GM18909 (cell line): ENCODE measurements around the gene UBA1.
"Not testable (repeated sequence)": the region's sequence is repeated elsewhere in the genome, so short reads cannot be mapped to it uniquely, and the experiment has no call there.

Experiments
- ATAC-seq: cut with Tn5 transposase; IDR thresholded peaks from one replicate; pipeline ENCODE4 v1.9.1; 2021; ENCODE audit warnings: mild to moderate bottlenecking; ENCODE audit not compliant: unreplicated experiment, poor library complexity

The UBA1 gene

GRCh38 chrX:47245156-47245555, 51.5 kb downstream of the UBA1 start:
- ATAC-seq: no peak

DNA sequence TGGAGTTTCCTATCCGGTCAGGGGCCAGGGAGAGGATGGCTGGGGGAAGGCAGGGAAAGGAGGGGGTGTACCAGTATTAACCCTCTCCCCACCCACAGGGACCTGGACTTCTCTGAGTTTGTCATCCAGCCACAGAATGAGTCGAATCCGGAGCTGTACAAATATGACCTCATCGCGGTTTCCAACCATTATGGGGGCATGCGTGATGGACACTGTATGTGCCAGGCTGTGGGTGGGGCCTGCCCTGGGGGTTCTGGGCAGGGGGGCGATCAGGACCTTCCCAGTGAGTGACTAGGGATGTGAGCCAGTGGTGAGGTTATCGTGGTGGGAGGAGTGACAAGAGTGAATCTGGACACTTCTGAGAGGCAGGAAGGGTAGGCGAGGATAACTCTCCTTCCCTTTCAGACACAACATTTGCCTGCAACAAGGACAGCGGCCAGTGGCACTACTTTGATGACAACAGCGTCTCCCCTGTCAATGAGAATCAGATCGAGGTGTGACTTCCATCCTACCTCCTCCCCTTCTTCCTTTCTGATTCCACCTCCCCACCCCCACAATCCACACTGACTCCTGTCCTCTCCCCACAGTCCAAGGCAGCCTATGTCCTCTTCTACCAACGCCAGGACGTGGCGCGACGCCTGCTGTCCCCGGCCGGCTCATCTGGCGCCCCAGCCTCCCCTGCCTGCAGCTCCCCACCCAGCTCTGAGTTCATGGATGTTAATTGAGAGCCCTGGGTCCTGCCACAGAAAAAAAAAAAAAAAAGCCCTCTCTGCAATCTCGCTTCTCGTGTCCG, 53.8 kb downstream of the UBA1 start:
- no peak for ATAC-seq

DNA sequence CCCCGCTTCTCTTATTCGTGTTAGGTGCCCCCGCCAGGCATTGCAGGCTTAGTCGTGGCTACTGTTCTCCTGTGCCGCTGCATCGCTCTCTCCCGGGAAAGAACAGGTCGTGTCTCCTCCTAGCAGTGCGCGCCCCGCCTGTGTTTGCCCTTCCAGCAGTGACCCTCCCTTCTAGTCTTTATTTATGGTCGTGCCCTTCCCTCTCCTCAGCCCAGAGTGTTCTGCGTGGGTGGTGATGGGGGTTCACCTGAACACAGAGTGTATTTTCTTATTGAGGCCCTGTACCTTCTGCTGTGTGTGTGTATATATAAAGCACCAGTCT, 54.3 kb downstream of the UBA1 start:
- ATAC-seq: no peak

GRCh38 chrX:47248576-47248975, 54.9 kb downstream of the UBA1 start:
- ATAC-seq: no peak

GRCh38 chrX:47250017-47250347, 56.4 kb downstream of the UBA1 start:
- no peak for ATAC-seq

DNA sequence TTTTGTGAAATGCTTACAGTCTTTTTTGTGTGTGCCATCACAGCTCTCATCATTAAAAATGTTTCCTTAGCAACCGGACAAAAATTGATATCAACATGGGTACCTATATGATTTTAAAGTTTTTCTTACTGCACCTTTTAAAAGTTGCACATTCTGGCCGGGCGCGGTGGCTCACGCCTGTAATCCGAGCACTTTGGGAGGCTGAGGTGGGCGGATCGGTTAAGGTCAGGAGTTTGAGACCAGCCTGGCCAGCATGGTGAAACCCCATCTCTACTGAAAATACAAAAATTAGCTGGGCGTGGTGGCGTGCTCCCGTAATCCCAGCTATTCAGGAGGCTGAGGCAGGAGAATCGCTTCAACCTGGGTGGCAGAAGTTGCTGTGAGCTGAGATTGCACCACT, 64.0 kb downstream of the UBA1 start:
- not testable (repeated sequence) for ATAC-seq
